Ishikawa (cell line): ENCODE measurements around the gene ACVR1B.

Source experiments
- CEBPB ChIP-seq: IDR thresholded peaks from 2 replicates; pipeline ENCODE4 v1.6.1; 2012
- CREB1 ChIP-seq: IDR thresholded peaks from 2 replicates; pipeline ENCODE4 v1.6.1; 2012; ENCODE audit warnings: low read depth
- EGR1 ChIP-seq: IDR thresholded peaks from 2 replicates; pipeline ENCODE4 v1.6.1; 2012
- FOXM1 ChIP-seq: IDR thresholded peaks from 2 replicates; pipeline ENCODE4 v1.6.1; 2012; ENCODE audit warnings: low read depth, borderline replicate concordance
- NFIC ChIP-seq: IDR thresholded peaks from 2 replicates; pipeline ENCODE4 v1.6.1; 2012
- RAD21 ChIP-seq: IDR thresholded peaks from 2 replicates; pipeline ENCODE4 v1.6.1; 2012; ENCODE audit warnings: low read depth
- REST ChIP-seq: IDR thresholded peaks from 2 replicates; pipeline ENCODE4 v1.6.1; 2012; ENCODE audit warnings: low read depth, mild to moderate bottlenecking
- TAF1 ChIP-seq: IDR thresholded peaks from 2 replicates; pipeline ENCODE4 v1.6.1; 2012; ENCODE audit warnings: low read depth, mild to moderate bottlenecking
- TCF12 ChIP-seq: IDR thresholded peaks from 2 replicates; pipeline ENCODE4 v1.6.1; 2012; ENCODE audit warnings: low read depth
- TEAD4 ChIP-seq: IDR thresholded peaks from 2 replicates; pipeline ENCODE4 v1.6.1; 2012
- YY1 ChIP-seq: IDR thresholded peaks from 2 replicates; pipeline ENCODE4 v1.6.1; 2012; ENCODE audit warnings: low read depth
- ZBTB7A ChIP-seq: IDR thresholded peaks from 2 replicates; pipeline ENCODE4 v1.6.1; 2012; ENCODE audit warnings: low read depth
- TF ChIP-seq, protein P1 (sequence below): IDR thresholded peaks from 2 replicates; pipeline ENCODE4 v1.6.1; 2012
- TF ChIP-seq, protein P2 (sequence below): IDR thresholded peaks from 2 replicates; pipeline ENCODE4 v1.6.1; 2012

ACVR1B gene

DNA sequence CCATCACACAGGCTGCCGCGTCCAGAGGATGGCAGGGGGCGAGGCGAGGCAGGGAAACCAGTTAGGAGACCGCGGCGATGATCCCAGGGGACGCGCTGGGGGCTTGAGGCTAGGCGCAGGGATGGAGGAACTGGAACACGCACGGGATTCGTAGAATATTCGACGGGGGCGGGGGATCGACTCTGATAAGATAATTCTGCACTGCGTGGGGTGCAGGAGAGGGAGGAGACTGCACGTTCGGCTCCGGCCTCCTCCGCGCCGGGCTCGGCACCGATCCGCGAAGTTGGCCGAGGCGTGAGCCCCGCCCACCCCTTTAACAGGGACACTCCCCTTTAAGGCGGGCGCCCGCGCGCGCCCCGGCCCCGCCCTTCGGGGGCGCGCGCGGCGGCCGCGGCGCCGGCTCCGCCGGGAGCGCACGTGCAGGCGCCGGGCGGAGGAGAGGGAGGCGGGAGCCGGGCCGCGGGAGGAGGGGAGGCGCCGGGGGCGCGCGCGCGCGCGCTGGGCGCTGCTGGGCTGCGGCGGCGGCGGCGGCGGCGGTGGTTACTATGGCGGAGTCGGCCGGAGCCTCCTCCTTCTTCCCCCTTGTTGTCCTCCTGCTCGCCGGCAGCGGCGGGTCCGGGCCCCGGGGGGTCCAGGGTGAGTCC lies at the start of gene ACVR1B:
Gene ACVR1B (plus strand): TSS at position 501 of the 644 bp plus-strand sequence. CDS start 45 bp downstream, at position 546.
- TF ChIP-seq TCF12: 0 out of 2 replicates have a peak, but pooled peaks have one; percentile 34
- TF ChIP-seq, protein P1, sequence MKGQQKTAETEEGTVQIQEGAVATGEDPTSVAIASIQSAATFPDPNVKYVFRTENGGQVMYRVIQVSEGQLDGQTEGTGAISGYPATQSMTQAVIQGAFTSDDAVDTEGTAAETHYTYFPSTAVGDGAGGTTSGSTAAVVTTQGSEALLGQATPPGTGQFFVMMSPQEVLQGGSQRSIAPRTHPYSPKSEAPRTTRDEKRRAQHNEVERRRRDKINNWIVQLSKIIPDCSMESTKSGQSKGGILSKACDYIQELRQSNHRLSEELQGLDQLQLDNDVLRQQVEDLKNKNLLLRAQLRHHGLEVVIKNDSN: peak; percentile 39; the same call in 1 of the 2 replicates
- TF ChIP-seq FOXM1: no peak
- TF ChIP-seq, protein P2, sequence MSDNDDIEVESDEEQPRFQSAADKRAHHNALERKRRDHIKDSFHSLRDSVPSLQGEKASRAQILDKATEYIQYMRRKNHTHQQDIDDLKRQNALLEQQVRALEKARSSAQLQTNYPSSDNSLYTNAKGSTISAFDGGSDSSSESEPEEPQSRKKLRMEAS: peak; percentile 87
- TF ChIP-seq TEAD4: 0 out of 2 replicates have a peak, but pooled peaks have one; percentile 10
- peak; percentile 40; the same call in 1 of the 2 replicates for TF ChIP-seq TAF1
- no peak for TF ChIP-seq YY1
- TF ChIP-seq EGR1: peak; percentile 58; the same call in 1 of the 2 replicates
- TF ChIP-seq CREB1: no peak

- no peak for TF ChIP-seq YY1
- TF ChIP-seq TAF1: no peak
- TF ChIP-seq EGR1: no peak
- TF ChIP-seq NFIC: no peak
- TF ChIP-seq, protein P2: no peak
- no peak for TF ChIP-seq FOXM1
- TF ChIP-seq CEBPB: no peak
- TF ChIP-seq CREB1: no peak
- no peak for TF ChIP-seq REST
- no peak for TF ChIP-seq TCF12
- TF ChIP-seq, protein P1: no peak
These were observed 49.6 kb upstream of the ACVR1B start for GRCh38 chr12:51901881-51902280.

DNA sequence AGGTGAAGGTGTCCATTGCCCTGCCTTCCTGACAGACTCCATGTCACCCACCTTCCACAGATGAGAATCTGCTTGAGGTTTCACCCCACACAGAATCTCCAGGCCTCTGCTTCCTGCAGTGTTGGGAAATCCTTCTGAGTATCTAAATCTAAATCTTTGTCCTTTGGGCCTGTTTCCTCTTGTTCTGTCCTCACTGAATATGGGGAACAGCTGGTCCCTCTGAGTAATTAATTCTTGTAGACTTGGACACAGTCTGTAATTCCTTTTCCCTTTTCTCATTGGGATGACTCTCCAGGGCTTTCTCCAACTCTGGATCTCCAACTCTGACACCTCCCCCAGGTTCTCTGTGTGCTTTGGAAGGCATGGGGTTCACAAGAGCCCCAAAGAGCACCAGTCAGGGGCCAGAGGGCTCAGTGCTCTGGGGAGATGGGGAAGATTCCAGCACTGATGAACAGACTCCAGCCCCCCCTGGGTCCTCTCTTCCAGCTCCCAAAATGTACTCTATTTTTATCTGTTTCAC lies 46.5 kb upstream of the ACVR1B start:
- TF ChIP-seq, protein P1: no peak
- TF ChIP-seq CREB1 (no peak), RAD21 (no peak), TEAD4 (no peak), CEBPB (no peak), FOXM1 (no peak), TAF1 (no peak), EGR1 (no peak), NFIC (no peak), ZBTB7A (no peak)

DNA sequence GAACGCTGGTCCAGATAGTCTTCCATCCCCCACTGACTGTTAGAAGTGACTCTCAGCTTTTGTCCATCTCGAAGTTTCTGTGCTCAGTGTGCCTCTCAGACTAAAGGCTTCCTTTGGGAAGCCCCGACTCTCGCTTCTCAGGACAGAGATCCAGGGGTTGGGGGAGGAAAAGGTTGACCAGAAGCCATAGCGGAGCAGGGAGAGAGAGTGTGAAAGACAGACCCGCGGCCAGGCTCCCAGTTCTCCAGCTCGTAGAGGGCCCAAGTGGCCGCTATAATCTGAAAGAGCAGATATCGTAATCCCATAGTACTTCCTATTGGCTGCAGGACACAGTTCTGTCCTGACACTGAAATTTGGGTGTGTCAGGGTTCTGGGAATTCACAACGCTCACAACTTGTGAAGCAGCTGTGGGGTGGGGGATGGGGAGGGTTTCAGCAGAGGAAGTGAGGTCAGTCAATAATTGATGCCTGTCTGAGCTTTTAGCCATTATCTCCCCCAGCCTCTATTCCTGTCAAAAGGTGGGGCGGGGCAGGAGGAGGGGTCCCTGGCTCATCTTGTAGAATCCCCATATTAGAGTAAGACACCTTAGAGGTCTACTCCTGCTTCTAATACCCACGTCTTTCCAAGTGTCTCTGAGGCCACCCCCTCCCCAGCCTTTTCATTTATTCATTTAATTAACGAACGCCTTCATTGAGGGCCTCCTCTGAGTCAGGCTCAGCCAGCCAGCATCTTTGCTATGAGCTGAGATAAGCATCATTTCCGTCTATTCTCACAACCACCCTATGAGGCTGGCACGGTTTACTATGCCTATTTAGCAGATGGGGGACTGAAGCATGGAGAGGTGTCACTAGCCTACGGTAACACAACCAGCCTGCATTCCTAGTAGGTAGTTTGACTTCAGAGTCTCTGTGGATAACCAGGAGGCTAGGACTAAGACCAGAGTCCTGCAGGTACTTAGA lies 45.7 kb upstream of the ACVR1B start:
- TF ChIP-seq, protein P2: no peak
- TF ChIP-seq NFIC (no peak), EGR1 (no peak), CEBPB (no peak), CREB1 (no peak), TCF12 (no peak), TEAD4 (no peak), FOXM1 (no peak), YY1 (no peak), TAF1 (no peak), RAD21 (no peak)
- TF ChIP-seq, protein P1: no peak

DNA sequence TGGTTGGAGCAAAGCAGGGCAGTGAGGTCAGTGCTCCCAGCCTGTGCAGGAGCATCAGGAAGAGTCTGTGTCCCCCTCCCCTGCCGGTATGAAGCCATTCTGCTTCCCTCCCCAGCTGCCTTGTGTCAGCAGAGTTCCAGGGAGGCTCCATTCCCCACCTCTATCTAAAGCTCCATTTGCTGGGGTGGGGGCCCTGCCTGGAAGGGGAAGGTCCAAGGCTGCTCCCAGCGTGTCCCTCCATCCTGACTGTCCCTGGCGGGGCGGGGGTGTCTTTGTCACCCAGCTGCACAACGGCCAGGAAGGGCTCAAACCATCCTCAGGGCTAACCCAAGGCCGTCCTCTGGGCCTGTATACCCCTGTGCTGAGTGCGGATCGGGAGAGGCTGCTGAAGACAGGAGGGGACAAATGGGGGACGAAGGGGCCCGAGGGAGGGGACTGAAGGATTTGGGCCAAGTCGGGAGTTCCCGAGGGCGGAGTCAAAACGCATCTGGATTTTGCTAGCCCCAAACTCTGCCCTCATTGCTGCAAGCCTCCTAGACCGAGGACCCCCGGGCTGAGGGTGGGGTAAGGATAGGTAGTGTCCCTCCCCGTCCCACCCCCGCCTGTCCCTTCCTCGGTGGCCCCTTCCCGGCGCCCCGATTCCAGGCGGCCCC lies 44.9 kb upstream of the ACVR1B start:
- TF ChIP-seq ZBTB7A: no peak
